ENCODE measurements around the gene TRAF4.
"Not testable (repeated sequence)": the region's sequence is repeated elsewhere in the genome, so short reads cannot be mapped to it uniquely, and the experiment has no call there.

The TRAF4 gene

GRCh38 chr17:28734712-28735241, 9.0 kb upstream of the TRAF4 start:
- DNase-seq, result no peak

GRCh38 chr17:28735242-28735722, 8.5 kb upstream of the TRAF4 start:
- no peak for DNase-seq

GRCh38 chr17:28735913-28736769, 7.7 kb upstream of the TRAF4 start:
- not testable (repeated sequence) for DNase-seq

GRCh38 chr17:28737316-28737715, 6.5 kb upstream of the TRAF4 start:
- DNase-seq, result no peak

DNA sequence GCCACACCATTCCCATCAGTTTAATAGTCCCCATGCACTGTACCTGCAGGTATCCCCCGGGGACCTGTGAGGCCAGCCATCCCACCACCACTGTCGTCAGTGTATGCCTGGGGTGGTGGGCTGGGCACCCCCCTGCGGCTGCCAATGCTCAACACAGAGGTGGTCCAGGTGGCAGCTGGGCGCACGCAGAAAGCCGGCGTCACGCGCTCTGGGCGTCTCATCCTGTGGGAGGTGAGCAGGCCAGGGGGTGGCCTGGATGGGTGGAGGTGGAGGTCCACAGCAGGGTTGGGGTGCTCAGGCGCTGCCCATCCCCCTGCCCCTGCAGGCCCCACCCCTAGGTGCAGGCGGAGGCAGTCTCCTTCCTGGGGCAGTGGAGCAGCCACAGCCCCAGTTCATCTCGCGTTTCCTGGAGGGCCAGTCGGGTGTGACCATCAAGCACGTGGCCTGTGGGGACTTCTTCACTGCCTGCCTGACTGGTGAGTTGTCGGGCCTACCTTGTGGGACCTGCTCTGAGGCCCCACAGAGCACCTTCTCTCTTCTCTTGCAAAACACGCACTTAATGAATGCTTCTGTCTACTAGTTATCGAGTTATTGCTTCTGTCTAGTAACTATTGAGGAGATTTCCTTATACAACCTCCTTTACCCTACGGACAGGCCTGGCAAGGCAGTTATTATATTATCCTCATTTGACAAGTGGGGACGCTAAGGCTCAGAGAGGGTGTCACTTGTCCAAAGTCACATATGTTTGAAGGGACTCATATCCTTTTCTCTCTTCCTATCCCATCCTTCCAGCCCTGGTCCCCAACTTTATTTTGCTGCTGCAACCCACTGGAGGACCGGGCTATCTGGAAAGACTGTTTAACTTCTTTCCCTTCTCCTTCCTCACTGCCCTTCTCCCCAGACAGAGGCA, 5.8 kb upstream of the TRAF4 start:
- no peak for DNase-seq

- DNase-seq, result no peak
These were observed 5.0 kb upstream of the TRAF4 start for GRCh38 chr17:28738680-28739384.

DNA sequence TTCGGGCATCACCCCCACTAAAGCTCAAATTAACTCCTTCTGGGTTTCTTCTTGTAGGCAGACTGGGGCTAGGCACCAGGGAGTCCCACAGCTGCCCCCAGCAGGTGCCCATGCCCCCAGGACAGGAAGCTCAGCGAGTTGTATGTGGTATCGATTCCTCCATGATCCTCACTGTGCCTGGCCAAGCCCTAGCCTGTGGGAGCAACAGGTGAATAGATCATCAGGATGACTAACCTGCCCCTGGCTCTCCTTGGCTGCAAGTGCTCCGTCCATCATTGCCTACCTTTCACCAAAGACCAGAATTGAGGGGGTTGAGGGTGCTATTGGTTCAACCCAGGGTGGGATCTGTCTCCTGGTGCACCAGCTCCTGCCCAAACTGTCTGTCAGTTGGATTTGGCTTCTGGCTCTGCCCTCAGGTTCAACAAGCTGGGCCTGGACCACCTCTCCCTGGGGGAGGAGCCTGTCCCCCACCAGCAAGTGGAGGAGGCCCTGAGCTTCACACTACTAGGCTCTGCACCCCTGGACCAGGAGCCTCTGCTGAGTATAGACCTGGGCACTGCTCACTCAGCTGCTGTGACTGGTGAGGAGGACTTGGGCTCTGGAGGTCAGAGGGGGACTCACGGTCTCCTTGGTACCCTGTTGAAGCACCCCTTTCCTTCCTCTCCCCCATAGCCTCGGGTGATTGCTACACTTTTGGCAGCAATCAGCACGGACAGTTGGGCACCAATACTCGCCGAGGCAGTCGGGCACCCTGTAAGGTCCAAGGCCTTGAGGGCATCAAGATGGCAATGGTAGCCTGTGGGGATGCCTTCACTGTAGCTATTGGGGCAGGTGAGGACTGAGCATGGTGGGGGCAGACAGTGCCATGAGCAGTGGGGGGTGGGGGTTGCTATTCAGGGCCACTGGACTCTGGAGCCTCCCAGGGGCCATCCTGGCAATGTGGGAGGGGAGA, 3.1 kb upstream of the TRAF4 start:
- DNase-seq, result no peak

- peak; percentile 63 for DNase-seq
These were observed 2.2 kb upstream of the TRAF4 start for GRCh38 chr17:28741358-28742349.

DNA sequence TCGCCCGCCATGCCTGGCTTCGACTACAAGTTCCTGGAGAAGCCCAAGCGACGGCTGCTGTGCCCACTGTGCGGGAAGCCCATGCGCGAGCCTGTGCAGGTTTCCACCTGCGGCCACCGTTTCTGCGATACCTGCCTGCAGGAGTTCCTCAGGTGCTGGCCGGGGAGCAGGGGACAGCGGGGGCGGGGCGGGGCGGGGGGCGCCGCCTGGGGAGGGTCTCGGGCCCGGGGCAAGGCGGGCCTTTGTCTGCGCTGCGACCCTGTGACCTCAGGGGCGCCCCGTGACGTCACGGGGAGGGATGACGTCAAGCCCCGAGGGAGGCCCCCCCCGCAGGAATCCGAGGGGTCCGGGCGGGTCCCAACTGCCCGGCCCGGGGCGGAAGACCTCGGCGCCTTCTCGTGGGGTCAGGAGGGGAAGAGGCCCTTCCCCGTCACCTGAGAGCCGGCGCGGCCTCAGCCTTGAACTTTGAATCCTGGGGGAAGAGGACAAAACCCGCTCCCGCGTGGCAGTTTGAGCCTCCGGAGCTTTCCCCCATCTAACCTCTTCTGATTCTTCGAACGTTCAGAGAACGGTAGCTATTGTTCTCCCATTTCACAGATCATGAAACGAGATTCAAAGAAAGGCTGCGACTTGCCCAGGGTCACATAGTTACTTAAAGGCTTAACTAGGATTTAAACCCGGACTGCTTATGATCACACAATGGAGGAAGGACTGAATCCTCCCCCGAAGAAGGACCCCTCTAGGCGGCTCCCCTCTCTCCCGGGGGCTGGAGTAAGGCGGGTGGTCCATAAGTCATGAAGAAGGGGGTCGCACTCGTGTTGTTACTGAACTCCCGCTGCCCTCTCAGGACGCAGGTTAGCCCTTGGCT, 527 bp downstream of the TRAF4 start:
- peak; percentile 37 for DNase-seq

DNA sequence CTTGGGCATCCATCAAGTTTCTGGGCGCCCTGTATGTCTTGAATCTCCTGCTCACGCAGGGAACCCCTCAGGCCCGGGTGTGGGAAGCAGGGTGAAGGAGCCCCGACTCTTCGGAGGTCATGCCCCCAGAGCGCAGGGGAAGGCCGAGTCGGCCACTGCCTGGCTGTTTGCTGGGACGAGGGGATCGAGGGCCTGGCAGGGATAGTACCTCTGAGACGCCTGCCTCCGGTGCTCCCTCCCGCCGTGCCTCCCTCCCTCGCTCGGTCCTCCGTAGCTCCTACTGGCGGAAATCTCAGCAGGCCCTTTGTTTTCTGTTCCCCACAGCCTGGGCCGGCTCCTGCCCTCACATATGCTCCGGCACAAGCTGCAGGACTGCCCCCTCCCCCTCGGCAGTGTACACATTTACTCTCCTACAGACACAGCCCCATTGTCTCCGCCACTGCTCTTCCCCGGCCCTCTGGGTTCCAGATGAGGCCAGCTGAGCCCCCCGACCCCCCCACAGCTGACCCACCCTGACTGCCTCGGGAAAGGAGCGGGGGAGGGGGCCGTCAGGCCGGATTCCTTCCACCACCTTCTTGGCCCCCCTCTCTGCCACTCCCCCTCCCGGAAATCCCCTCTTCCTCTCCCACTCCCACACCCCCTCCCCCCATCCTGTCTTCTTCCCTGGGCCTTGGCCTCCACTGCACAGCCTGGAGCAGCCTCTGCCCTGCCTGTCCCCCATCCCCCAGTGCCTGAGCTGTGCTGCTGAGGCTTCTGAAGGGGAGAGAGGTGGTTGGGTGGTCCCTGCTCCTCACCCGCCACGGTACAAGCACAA, 1.4 kb downstream of the TRAF4 start:
- peak; percentile 32 for DNase-seq

DNA sequence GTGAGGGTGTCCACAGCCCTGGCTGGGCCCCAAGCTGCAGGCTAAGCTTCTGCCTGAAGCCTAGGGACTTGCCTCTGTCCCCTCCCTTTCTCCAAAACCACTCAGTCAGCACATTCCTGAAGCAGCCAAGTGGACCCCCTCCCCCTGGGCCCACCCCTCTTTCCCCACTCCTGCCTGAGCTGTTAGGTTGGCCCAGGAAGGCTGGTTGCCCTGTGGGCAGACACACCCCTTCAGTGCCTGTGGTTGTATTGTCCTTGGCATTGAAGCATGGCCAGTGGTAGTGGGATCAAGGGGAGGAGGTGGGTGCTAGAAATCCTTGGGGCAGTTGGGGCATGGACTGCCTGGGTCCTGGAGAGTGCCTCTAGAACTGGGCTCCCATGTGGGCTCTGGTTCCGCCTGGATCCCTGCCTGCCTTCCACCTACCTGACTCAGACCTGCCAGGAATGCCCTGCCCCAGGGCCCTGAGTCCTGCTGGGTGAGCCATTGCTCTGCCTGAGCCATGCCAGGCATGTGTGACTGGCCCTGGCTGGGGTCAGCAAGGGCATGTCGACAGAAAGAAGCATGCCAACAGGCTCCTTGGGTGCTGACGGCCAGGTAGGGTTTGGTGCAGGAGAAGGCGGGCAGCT, 2.1 kb downstream of the TRAF4 start:
- no peak for DNase-seq

DNA sequence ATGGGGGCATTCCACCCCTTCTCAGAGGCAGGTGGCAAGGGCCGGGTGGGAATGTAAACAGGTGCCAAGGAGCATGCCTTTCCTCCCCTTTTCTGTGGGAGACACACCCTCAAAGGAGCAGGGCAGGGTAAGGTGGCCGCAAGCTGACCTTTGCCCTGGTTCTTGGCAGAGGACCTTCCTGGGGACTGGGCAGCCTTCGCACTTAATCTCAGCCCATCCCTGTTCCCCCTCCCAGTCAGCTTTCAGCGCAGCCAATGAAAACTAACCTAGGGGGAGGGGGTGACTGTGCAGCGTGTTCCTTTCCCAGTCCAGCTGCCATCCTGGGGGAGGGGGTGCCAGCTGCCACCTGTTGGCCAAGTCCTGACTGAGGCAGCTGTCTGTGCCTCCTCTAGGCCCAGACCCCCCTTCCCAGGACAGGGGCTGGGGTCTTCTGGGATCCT, 2.8 kb downstream of the TRAF4 start:
- no peak for DNase-seq

DNA sequence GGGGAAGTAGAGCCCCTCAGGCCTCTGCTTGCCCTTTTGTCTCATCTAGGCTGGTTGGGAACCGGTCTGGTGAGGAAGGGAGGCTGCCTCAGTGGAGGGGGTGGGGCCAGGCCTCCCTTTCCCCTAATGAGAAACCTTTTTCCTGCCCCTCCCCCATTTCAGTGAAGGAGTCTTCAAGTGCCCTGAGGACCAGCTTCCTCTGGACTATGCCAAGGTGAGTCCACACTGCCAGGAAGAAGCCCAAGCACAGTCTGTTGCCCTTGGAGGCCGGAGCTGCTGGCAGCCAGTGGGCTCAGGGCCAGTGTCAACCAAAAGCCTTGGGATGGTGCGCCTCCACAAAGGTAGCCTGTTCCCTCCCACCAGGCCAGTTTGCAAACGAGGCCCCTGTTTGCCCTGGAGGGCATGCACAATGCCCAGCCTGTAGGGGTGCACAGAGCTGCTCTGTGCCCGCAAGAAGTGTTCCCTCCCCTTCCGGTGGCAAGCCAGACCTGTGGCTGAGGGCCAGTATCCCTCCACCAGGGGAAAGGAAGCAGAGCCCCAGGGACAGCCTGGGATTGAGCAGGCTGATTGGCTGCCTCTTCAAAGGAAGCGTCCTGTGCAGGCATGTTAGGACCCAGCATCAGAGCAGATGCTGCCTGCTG, 3.4 kb downstream of the TRAF4 start:
- no peak for DNase-seq

DNA sequence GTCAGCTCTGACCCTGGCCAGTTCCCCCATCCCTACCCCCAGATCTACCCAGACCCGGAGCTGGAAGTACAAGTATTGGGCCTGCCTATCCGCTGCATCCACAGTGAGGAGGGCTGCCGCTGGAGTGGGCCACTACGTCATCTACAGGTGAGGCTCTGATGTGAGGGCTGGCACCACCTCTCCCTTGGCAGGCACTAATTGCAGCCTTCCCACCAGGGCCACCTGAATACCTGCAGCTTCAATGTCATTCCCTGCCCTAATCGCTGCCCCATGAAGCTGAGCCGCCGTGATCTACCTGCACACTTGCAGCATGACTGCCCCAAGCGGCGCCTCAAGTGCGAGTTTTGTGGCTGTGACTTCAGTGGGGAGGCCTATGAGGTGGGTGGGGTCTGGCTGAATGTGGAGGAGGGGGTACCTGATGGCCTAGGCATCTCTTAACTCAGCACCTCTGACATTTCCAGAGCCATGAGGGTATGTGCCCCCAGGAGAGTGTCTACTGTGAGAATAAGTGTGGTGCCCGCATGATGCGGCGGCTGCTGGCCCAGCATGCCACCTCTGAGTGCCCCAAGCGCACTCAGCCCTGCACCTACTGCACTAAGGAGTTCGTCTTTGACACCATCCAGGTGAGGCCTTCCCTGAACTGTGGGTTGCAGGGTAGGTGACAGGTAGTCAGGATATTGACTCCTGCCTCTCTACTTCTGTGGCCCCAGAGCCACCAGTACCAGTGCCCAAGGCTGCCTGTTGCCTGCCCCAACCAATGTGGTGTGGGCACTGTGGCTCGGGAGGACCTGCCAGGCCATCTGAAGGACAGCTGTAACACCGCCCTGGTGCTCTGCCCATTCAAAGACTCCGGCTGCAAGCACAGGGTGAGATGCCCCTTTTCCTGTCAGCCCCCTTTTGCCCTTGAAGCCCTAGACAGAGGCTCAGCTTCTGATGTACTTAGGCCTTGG, 4.3 kb downstream of the TRAF4 start:
- DNase-seq, result no peak

DNA sequence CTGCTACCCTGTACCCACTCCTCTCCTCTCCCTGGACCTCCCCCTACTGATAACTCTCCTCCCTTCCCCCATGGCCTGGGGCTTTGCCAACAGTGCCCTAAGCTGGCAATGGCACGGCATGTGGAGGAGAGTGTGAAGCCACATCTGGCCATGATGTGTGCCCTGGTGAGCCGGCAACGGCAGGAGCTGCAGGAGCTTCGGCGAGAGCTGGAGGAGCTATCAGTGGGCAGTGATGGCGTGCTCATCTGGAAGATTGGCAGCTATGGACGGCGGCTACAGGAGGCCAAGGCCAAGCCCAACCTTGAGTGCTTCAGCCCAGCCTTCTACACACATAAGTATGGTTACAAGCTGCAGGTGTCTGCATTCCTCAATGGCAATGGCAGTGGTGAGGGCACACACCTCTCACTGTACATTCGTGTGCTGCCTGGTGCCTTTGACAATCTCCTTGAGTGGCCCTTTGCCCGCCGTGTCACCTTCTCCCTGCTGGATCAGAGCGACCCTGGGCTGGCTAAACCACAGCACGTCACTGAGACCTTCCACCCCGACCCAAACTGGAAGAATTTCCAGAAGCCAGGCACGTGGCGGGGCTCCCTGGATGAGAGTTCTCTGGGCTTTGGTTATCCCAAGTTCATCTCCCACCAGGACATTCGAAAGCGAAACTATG, 5.2 kb downstream of the TRAF4 start:
- DNase-seq, result no peak

Measured in suppressor macrophage treated with lipopolysaccharide for 4 hours (primary cell).